IPS-20b (cell line): Measurements from ENCODE around the gene HIPK2.

Experiments
- H3K27ac ChIP-seq: one replicate; pipeline ENCODE4 v1.5.1; 2013; ENCODE audit warnings: low read length
- H3K27me3 ChIP-seq: 2 replicates; pipeline ENCODE4 v1.6.1; 2013; ENCODE audit warnings: mild to moderate bottlenecking, low read length, inconsistent platforms; ENCODE audit not compliant: insufficient read depth
- H3K36me3 ChIP-seq: 2 replicates; pipeline ENCODE4 v1.6.1; 2013; ENCODE audit warnings: low read depth, mild to moderate bottlenecking, inconsistent platforms, low read length, moderate library complexity; ENCODE audit not compliant: insufficient read depth
- H3K4me1 ChIP-seq: 2 replicates; pipeline ENCODE4 v1.6.1; 2013; ENCODE audit warnings: mild to moderate bottlenecking, control low read depth, inconsistent platforms, low read length, moderate library complexity; ENCODE audit not compliant: insufficient read depth
- H3K4me3 ChIP-seq: 2 replicates; pipeline ENCODE4 v1.5.1; 2013; ENCODE audit warnings: mild to moderate bottlenecking, low read length, inconsistent platforms
- H3K9ac ChIP-seq: 2 replicates; pipeline ENCODE4 v1.6.1; 2013; ENCODE audit warnings: low read depth, mild to moderate bottlenecking, inconsistent platforms, low read length, moderate library complexity
- H3K9me3 ChIP-seq: 2 replicates; pipeline ENCODE4 v1.6.1; 2013; ENCODE audit warnings: mild to moderate bottlenecking, low read depth, low read length, inconsistent platforms; ENCODE audit not compliant: insufficient read depth

The HIPK2 gene

DNA sequence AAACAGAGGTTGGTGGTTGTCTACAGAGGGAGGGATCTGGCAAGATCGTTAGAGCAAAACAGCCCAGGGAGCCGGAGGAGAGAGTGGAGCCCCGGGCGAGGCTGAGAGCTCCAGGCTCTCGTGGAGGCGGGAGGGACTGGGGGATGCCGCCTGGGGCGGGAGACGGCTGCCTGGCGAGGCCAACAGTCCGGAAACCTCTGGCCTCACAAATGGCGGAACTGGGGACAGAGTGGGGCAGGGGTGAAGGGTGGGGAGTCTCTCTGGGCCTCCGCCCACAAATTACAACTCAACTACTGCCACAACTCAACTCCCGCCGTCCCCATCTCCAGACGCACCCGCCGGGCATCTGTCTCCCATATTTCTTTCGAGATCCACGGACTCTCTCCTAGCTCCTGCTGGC lies 206.6 kb downstream of the HIPK2 start:
- Histone ChIP-seq H3K9me3 (no peaks in the 10 kb centered on the region), H3K4me1 (no peaks in the 10 kb centered on the region), H3K27me3 (no peaks in the 10 kb centered on the region), H3K4me3 (no peak overlapping the region), H3K36me3 (no peaks in the 10 kb centered on the region), H3K9ac (no peak overlapping the region), H3K27ac (no peak overlapping the region)

DNA sequence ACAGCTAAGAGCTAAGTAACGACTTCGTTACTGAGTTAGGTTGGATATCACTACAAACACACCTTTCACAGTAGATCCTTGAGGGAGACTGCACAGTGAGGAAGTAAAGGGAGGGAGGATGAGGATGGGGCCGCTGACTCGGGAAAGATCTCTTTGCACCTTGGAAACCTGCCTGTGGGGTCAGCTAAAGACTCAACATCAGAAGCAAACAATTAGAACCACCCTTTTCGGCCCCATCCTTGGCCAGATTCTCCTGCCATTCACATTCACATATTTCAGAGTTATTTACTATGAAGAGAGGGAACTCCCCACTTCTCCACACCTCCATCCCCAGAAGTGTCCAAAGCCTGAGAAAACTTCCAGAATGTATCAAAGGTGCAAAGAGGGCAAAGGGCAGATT lies 207.2 kb downstream of the HIPK2 start:
- no peaks in the 10 kb centered on the region for H3K9me3 ChIP-seq
- H3K27ac ChIP-seq = no peak overlapping the region
- no peaks in the 10 kb centered on the region for H3K4me1 ChIP-seq
- no peak overlapping the region for H3K9ac ChIP-seq
- no peaks in the 10 kb centered on the region for H3K36me3 ChIP-seq
- H3K27me3 ChIP-seq = no peaks in the 10 kb centered on the region
- no peak overlapping the region for H3K4me3 ChIP-seq

- no peaks in the 10 kb centered on the region for H3K36me3 ChIP-seq
- H3K9me3 ChIP-seq = no peaks in the 10 kb centered on the region
- no peak overlapping the region for H3K27ac ChIP-seq
- no peak overlapping the region for H3K4me3 ChIP-seq
- no peaks in the 10 kb centered on the region for H3K27me3 ChIP-seq
- H3K9ac ChIP-seq = no peak overlapping the region
- H3K4me1 ChIP-seq = no peaks in the 10 kb centered on the region
Observed at GRCh38 chr7:139570119-139570518, 207.7 kb downstream of the HIPK2 start.

DNA sequence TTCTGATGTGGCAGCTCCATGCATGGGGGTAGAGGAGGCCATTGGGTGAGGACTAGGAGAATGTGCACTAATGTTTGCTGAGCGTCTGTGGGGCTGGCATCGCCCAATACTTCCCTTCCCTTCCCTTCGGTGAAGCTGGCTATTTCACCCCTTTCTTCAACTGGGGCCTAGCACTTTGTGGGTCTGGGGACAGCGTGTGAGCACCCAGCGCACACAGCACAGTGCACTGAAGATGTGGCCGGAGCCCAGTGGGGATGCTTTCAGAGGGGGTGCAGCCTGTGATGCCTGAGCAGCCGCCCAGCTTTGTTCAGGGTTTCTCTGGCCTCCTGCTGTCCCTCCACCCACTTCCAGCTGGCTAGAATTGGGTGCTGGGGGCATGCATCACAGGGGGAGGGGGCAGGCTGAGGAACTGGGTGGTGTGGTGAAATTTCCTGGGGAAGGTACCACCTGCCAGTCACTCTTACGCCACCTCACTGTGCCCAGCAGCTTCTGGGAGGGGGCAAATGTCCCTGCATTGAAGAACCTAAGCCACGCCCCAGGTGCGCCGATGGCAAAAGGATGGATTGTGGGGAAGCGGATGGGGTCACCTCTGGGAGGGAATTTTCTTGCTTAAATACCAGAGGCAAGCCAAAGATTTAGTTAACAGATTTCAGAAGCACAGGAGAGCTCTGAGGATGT lies 208.8 kb downstream of the HIPK2 start:
- no peaks in the 10 kb centered on the region for H3K9me3 ChIP-seq
- no peaks in the 10 kb centered on the region for H3K36me3 ChIP-seq
- H3K27ac ChIP-seq = no peak overlapping the region
- no peaks in the 10 kb centered on the region for H3K27me3 ChIP-seq
- no peak overlapping the region for H3K9ac ChIP-seq
- H3K4me3 ChIP-seq = no peak overlapping the region
- H3K4me1 ChIP-seq = no peaks in the 10 kb centered on the region

- Histone ChIP-seq H3K9me3 (no peaks in the 10 kb centered on the region), H3K4me3 (no peak overlapping the region)
Observed at GRCh38 chr7:139568346-139568675, 209.5 kb downstream of the HIPK2 start.

GRCh38 chr7:139567647-139568345 lies 210.0 kb downstream of the HIPK2 start:
- Histone ChIP-seq H3K9me3 (no peaks in the 10 kb centered on the region), H3K36me3 (no peaks in the 10 kb centered on the region), H3K27ac (no peak overlapping the region), H3K4me1 (no peaks in the 10 kb centered on the region; the same call in 1 of the 2 replicates), H3K27me3 (no peaks in the 10 kb centered on the region), H3K4me3 (no peak overlapping the region), H3K9ac (no peak overlapping the region)

More at GRCh38 chr7:139568346-139568675, 209.5 kb downstream of the HIPK2 start:
- Histone ChIP-seq H3K36me3 (no peaks in the 10 kb centered on the region), H3K27ac (no peak overlapping the region), H3K4me1 (no peaks in the 10 kb centered on the region; the same call in 1 of the 2 replicates), H3K27me3 (no peaks in the 10 kb centered on the region), H3K9ac (no peak overlapping the region)

DNA sequence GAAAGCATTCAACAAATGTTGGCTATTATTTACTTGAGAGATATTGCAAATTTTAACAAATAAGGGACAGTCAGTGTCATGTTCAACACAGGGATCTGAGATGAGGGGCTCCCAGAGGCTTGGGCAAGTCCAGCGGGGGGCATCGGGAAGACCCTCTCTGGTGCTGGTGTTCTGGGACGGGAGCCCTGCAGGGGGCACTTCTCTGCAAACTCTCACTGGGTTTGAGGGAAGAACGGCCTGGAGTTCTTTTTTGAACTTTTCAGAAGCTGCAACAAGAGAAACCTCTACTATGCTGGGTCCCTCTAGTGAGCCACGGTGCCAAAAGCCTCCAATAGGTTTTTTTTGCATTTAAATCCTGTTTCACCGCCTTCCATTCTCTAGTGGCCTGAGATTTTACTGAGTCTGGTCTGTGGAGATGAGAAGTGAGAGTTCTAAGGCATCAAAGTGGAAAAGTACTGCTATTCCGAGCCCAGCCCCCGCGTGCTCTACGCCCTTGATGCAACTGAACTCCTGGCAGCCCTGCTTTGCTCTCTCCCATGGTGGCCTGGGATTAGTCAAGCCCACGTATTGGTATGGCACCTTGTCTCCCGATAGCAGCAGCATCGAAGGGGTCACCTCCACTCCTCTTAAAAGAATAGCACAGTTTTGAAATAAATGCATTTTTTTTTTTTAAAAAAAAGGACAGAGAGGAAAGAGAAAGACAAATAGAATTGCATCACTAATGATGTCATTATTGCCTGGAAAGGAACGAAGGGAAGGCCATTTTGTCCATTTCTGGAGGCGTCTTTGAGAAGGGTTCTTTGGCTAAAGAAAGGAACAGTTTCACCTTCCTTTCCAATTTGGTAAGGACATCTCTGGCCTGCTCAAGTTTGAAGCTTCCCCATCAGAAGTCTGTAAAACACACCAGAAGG lies 210.8 kb downstream of the HIPK2 start:
- H3K9ac ChIP-seq = no peak overlapping the region
- no peak overlapping the region for H3K27ac ChIP-seq
- H3K36me3 ChIP-seq = no peaks in the 10 kb centered on the region
- no peak overlapping the region for H3K4me3 ChIP-seq
- H3K27me3 ChIP-seq = no peaks in the 10 kb centered on the region
- no peaks in the 10 kb centered on the region for H3K9me3 ChIP-seq
- no peaks in the 10 kb centered on the region; the same call in 1 of the 2 replicates for H3K4me1 ChIP-seq

DNA sequence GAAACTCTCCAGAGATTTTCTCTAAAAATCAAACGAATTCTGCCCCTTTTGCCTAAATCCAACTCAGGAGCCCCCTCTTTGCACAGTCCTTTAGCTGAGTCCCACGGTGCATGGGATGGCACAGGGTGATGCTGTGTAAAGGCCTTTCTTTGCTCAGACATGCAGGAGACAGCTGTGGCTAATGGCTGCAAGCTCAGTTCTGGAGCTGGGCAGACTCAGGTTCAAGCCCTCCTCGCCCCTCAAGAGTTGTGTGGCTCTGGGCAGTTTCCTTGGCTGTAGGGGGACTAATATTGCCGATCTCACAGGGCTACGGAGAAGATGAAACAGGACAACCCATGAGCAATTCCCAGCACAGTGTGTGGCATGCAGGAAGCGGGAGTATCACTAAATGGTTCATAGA lies 211.7 kb downstream of the HIPK2 start:
- H3K9me3 ChIP-seq = no peaks in the 10 kb centered on the region
- no peaks in the 10 kb centered on the region for H3K36me3 ChIP-seq
- no peak overlapping the region for H3K27ac ChIP-seq
- H3K4me3 ChIP-seq = no peak overlapping the region
- no peaks in the 10 kb centered on the region; the same call in 1 of the 2 replicates for H3K4me1 ChIP-seq
- H3K9ac ChIP-seq = no peak overlapping the region
- no peaks in the 10 kb centered on the region for H3K27me3 ChIP-seq

DNA sequence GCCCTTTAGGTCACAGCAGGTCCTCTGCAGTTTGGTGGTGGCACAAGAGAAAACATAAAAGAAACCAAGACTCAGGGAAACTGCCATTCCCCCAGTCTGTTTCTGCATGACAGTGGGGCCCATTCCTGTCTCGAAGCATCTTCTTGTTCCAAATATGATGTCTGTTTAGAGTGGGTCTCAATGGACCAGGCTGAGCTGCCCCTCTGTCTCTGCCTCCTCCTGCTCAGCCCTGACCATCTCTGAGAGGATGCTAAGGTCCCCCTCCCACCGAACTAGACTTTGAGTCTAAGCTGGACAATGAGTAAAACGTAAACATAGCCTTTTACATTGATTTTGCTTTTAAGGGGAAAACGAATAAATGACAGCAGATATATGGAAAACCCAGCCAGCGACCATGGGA lies 213.9 kb downstream of the HIPK2 start:
- Histone ChIP-seq H3K27me3 (no peaks in the 10 kb centered on the region), H3K36me3 (no peaks in the 10 kb centered on the region), H3K9ac (no peak overlapping the region), H3K9me3 (no peaks in the 10 kb centered on the region), H3K4me3 (no peak overlapping the region), H3K4me1 (no peaks in the 10 kb centered on the region; the same call in 1 of the 2 replicates), H3K27ac (no peak overlapping the region)

- Histone ChIP-seq H3K36me3 (no peaks in the 10 kb centered on the region), H3K9me3 (no peaks in the 10 kb centered on the region), H3K9ac (no peak overlapping the region), H3K27ac (no peak overlapping the region), H3K4me1 (no peaks in the 10 kb centered on the region; the same call in 1 of the 2 replicates), H3K27me3 (no peaks in the 10 kb centered on the region), H3K4me3 (no peak overlapping the region)
Observed at GRCh38 chr7:139562961-139563565, 214.7 kb downstream of the HIPK2 start.

- Histone ChIP-seq H3K4me1 (no peaks in the 10 kb centered on the region; the same call in 1 of the 2 replicates), H3K27me3 (no peaks in the 10 kb centered on the region), H3K9ac (no peak overlapping the region), H3K9me3 (no peaks in the 10 kb centered on the region), H3K36me3 (no peaks in the 10 kb centered on the region), H3K4me3 (no peak overlapping the region), H3K27ac (no peak overlapping the region)
Observed at GRCh38 chr7:139562491-139562890, 215.3 kb downstream of the HIPK2 start.
